Effector CD4-positive, alpha-beta T cell (primary cell): ENCODE measurements around the gene ZAR1L.

Experiments used
- DNase-seq: peaks from one replicate; pipeline ENCODE4 v3.0.0-alpha.2; 2020

ZAR1L gene

GRCh38 chr13:32254916-32255723, 60.0 kb downstream of the ZAR1L start:
- no peak for DNase-seq

GRCh38 chr13:32254416-32254815, 60.7 kb downstream of the ZAR1L start:
- no peak for DNase-seq

- no peak for DNase-seq
These were observed 61.2 kb downstream of the ZAR1L start for GRCh38 chr13:32253911-32254399.
